Measurements from ENCODE around the gene RAB27B. TPM values are rescaled to one million over a fixed set of nuclear protein-coding genes. Genes with fewer than 3 reads are reported as not detected.

Gene RAB27B
- total and polyA plus RNA-seq, 2 donors (not counting 1 experiment from before 2014, with no cell fraction given), result 0.01 to 0.07 TPM

GRCh38 chr18:54829856-54830255, 1.6 kb downstream of the RAB27B start:
- H3K4me3 ChIP-seq (ENCODE audit: control extremely low read depth in 1 of 5, extremely low read depth in 1 of 5, insufficient read depth in 1 of 5, low read depth in 2 of 5, low read length in 4 of 5), result no peak overlapping the region
- H3K27me3 Mint-ChIP-seq, result peaks cover 36% of the 10 kb centered on the region
- no peak overlapping the region for H3K27ac ChIP-seq (ENCODE audit: low read length in 2 of 2)
- TF ChIP-seq CTCF (IDR thresholded peaks at IDR 0.05) (no peak), EZH2 (IDR thresholded peaks at IDR 0.05; ENCODE audit: borderline replicate concordance, insufficient read depth, low read depth, low read length, poor library complexity, severe bottlenecking) (no peak)
- peaks cover 7% of the 10 kb centered on the region for H3K4me1 Mint-ChIP-seq
- no peaks in the 10 kb centered on the region for H3K36me3 ChIP-seq (replicated peaks in 1 of 2; ENCODE audit: control extremely low read depth in 1 of 2, control insufficient read depth in 1 of 2, extremely low read depth in 1 of 2, insufficient read depth in 2 of 2, low read length in 1 of 2)
- H2AFZ ChIP-seq (ENCODE audit: insufficient read depth, low read depth, low read length, poor library complexity, severe bottlenecking), result no peak overlapping the region
- no peak overlapping the region for H3K4me3 Mint-ChIP-seq
- intact Hi-C loops (cut with micrococcal nuclease), result no loop called here
- WGBS (ENCODE audit: insufficient coverage), result no CpG with 5 or more reads among the region's 1 CpG
- ChIA-PET POLR2A (no interaction called here), CTCF (no interaction called here)
- ATAC-seq (ENCODE audit: low read depth) (no peak), DNase-seq (no peak)
- H3K79me2 ChIP-seq (ENCODE audit: control insufficient read depth, insufficient read depth, low read length), result no peaks in the 10 kb centered on the region
- no peaks in the 10 kb centered on the region for H4K20me1 ChIP-seq (ENCODE audit: control insufficient read depth, insufficient read depth, low read length, poor library complexity, severe bottlenecking)
- H3K27me3 ChIP-seq (replicated peaks in 1 of 4; ENCODE audit: control extremely low read depth in 1 of 4, control insufficient read depth in 3 of 4, insufficient read depth in 4 of 4, low read length in 3 of 4), result peaks cover 0 to 10% (median 6%) of the 10 kb centered on the region in 4 experiments
- H3K9me3 Mint-ChIP-seq (ENCODE audit: insufficient read depth), result peaks cover 7% of the 10 kb centered on the region
- H3K27ac Mint-ChIP-seq, result no peak overlapping the region
- H3K4me2 ChIP-seq (replicated peaks; ENCODE audit: low read depth, low read length, poor library complexity, severe bottlenecking), result no peak overlapping the region
- H3K4me1 ChIP-seq (ENCODE audit: control insufficient read depth in 2 of 2, insufficient read depth in 2 of 2, low read length in 2 of 2), result peaks cover 10 to 12% of the 10 kb centered on the region in 2 donors
- peaks cover 0 to 4% (median 1%) of the 10 kb centered on the region in 3 donors for H3K9me3 ChIP-seq (ENCODE audit: control extremely low read depth in 1 of 3, control insufficient read depth in 2 of 3, insufficient read depth in 1 of 3, low read length in 2 of 3)
- H3K9ac ChIP-seq (ENCODE audit: low read length), result no peak overlapping the region

- Histone ChIP-seq H4K20me1 (ENCODE audit: control insufficient read depth, insufficient read depth, low read length, poor library complexity, severe bottlenecking) (no peaks in the 10 kb centered on the region), H3K9ac (ENCODE audit: low read length) (no peak overlapping the region), H2AFZ (ENCODE audit: insufficient read depth, low read depth, low read length, poor library complexity, severe bottlenecking) (no peak overlapping the region), H3K9me3 (ENCODE audit: control extremely low read depth in 1 of 3, control insufficient read depth in 2 of 3, insufficient read depth in 1 of 3, low read length in 2 of 3) (peaks cover 0 to 4% (median 1%) of the 10 kb centered on the region in 3 donors), H3K4me3 (ENCODE audit: control extremely low read depth in 1 of 5, extremely low read depth in 1 of 5, insufficient read depth in 1 of 5, low read depth in 2 of 5, low read length in 4 of 5) (no peak overlapping the region), H3K36me3 (replicated peaks in 1 of 2; ENCODE audit: control extremely low read depth in 1 of 2, control insufficient read depth in 1 of 2, extremely low read depth in 1 of 2, insufficient read depth in 2 of 2, low read length in 1 of 2) (no peaks in the 10 kb centered on the region), H3K4me1 (ENCODE audit: control insufficient read depth in 2 of 2, insufficient read depth in 2 of 2, low read length in 2 of 2) (peaks cover 10 to 12% of the 10 kb centered on the region in 2 donors), H3K4me2 (replicated peaks; ENCODE audit: low read depth, low read length, poor library complexity, severe bottlenecking) (no peak overlapping the region), H3K27me3 (replicated peaks in 1 of 4; ENCODE audit: control extremely low read depth in 1 of 4, control insufficient read depth in 3 of 4, insufficient read depth in 4 of 4, low read length in 3 of 4) (peaks cover 0 to 10% (median 6%) of the 10 kb centered on the region in 4 experiments), H3K79me2 (ENCODE audit: control insufficient read depth, insufficient read depth, low read length) (no peaks in the 10 kb centered on the region), H3K27ac (ENCODE audit: low read length in 2 of 2) (no peak overlapping the region)
- Mint-ChIP-seq H3K9me3 (ENCODE audit: insufficient read depth) (peaks cover 7% of the 10 kb centered on the region), H3K27ac (no peak overlapping the region), H3K4me3 (no peak overlapping the region), H3K27me3 (peaks cover 36% of the 10 kb centered on the region), H3K4me1 (peaks cover 7% of the 10 kb centered on the region)
- TF ChIP-seq CTCF (IDR thresholded peaks at IDR 0.05) (no peak), EZH2 (IDR thresholded peaks at IDR 0.05; ENCODE audit: borderline replicate concordance, insufficient read depth, low read depth, low read length, poor library complexity, severe bottlenecking) (no peak)
- ChIA-PET CTCF (no interaction called here), POLR2A (no interaction called here)
- no peak for ATAC-seq (ENCODE audit: low read depth)
- intact Hi-C loops (cut with micrococcal nuclease), result no loop called here
- no CpG with 5 or more reads among the region's 1 CpG for WGBS (ENCODE audit: insufficient coverage)
- DNase-seq, result no peak
Observed at GRCh38 chr18:54830260-54830659, 2.0 kb downstream of the RAB27B start.
